NCI-H2081 (cell line): Measurements from ENCODE around the gene RSAD1.

Experiments used
- DNase-seq, 2 experiments: peaks; one replicate each; lab custom pipeline; 2025; lab: John Stamatoyannopoulos, UW

Gene RSAD1

GRCh38 chr17:50495217-50495823 lies 16.7 kb downstream of the RSAD1 start:
- no peak for DNase-seq

GRCh38 chr17:50495918-50496317 lies 17.3 kb downstream of the RSAD1 start:
- no peak for DNase-seq

- no peak for DNase-seq
Measured at GRCh38 chr17:50498021-50498874, 19.6 kb downstream of the RSAD1 start.

GRCh38 chr17:50499270-50499669 lies 20.6 kb downstream of the RSAD1 start:
- DNase-seq: no peak

GRCh38 chr17:50499721-50500120 lies 21.1 kb downstream of the RSAD1 start:
- no peak for DNase-seq

- DNase-seq: no peak
Measured at GRCh38 chr17:50501054-50501453, 22.4 kb downstream of the RSAD1 start.

GRCh38 chr17:50502301-50502990 lies 23.8 kb downstream of the RSAD1 start:
- DNase-seq: no peak

- no peak for DNase-seq
Measured at GRCh38 chr17:50505591-50506130, 27.0 kb downstream of the RSAD1 start.

- DNase-seq: no peak
Measured at GRCh38 chr17:50506298-50506697, 27.6 kb downstream of the RSAD1 start.

- DNase-seq: peak; percentile 67 to 83
Measured at GRCh38 chr17:50507871-50508572, 29.4 kb downstream of the RSAD1 start, which contains the start of gene MYCBPAP. Gene MYCBPAP, plus strand, starts transcription at chr17:50508439. Its CDS starts 236 bp downstream, at chr17:50508675.

- no peak for DNase-seq
Measured at GRCh38 chr17:50508573-50509460, 30.2 kb downstream of the RSAD1 start.

GRCh38 chr17:50511058-50511457 lies 32.4 kb downstream of the RSAD1 start:
- no peak for DNase-seq

- no peak for DNase-seq
Measured at GRCh38 chr17:50513495-50513894, 34.8 kb downstream of the RSAD1 start.

- no peak for DNase-seq
Measured at GRCh38 chr17:50514388-50514787, 35.7 kb downstream of the RSAD1 start.

- DNase-seq: no peak
Measured at GRCh38 chr17:50514936-50515702, 36.5 kb downstream of the RSAD1 start.

GRCh38 chr17:50517011-50517410 lies 38.4 kb downstream of the RSAD1 start:
- DNase-seq: no peak

GRCh38 chr17:50517504-50518383 lies 39.1 kb downstream of the RSAD1 start:
- no peak for DNase-seq

GRCh38 chr17:50518384-50519023 lies 39.8 kb downstream of the RSAD1 start:
- DNase-seq: no peak
